ENCODE measurements around the gene KSR2. TPM values are rescaled to one million over a fixed set of nuclear protein-coding genes. Genes with fewer than 3 reads are reported as not detected.

KSR2 gene
- total RNA-seq, 2 donors from 2014 or later: 0.17 to 0.21 TPM

DNA sequence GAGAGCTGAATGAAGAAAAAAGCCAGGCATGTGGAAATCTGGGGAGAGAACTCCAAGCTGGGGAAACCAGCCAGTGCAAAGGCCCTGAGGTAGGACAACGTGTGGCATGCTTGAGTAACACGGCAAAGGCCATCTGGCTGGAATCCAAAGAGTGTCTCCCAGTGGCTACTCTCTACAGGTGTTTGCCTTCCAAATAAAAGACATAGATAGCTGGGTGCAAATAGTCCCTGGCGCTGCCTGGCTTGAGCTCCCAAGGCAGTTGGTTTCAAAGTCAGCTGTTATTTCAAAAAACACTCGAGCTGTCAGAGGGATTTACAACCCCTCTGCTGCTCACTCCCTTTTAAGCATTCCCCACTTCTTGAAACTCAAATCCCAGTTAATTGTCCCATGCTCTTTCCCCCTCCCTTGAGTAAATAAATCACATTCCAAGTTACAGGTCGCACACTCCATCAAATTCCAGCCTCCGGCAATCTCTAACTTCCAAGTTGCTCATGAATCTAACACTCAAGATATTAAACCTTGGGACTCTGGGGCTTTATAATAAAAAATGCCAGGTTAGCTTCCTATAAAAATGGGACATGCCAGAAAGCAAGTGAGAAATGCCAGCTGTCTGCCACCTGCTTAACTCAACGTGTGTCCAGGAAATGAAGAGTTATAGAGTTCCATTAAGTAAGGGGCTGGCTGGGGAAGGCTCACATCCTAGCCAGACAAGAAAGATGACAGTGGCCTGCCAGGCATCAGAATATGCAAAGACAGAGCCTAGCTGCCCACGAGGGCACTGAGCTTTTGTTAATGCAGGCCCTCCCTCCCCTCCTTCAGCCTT is 473.7 kb downstream of the KSR2 start:
- H3K27ac Mint-ChIP-seq: no peak overlapping the region
- DNase-seq (no peak), ATAC-seq (replicated peaks in 1 of 2) (no peak)
- no peaks in the 10 kb centered on the region for H3K4me1 Mint-ChIP-seq (ENCODE audit: low read depth)
- H3K27me3 Mint-ChIP-seq (ENCODE audit: low read depth): no peaks in the 10 kb centered on the region
- H3K4me3 Mint-ChIP-seq: no peak overlapping the region
- H3K9me3 Mint-ChIP-seq: no peaks in the 10 kb centered on the region
- H3K36me3 Mint-ChIP-seq (ENCODE audit: insufficient read depth in 2 of 2): no peaks in the 10 kb centered on the region

DNA sequence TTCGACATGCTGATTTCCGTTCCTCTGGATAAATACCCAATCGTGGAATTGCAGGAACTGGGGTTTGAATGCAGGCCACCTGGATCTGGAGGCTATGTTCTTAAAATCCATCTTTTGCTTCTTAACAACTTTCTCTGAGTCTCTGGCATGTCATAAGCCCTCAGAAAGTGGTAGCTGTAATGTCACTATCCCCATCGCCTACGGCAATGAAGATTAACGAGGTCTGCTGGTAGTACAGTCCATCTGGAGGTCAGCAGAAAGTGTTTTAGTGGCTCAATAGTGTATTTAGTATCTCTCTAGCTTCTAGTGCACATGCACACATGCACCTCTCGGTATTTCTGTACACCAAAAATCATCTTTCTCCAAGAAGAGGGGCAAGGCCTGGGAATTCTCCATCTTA is 477.1 kb downstream of the KSR2 start:
- no peaks in the 10 kb centered on the region for H3K36me3 Mint-ChIP-seq (ENCODE audit: insufficient read depth in 2 of 2)
- DNase-seq: no peak
- no peak for ATAC-seq (replicated peaks in 1 of 2)
- H3K27ac Mint-ChIP-seq: no peak overlapping the region
- no peaks in the 10 kb centered on the region for H3K9me3 Mint-ChIP-seq
- H3K4me1 Mint-ChIP-seq (ENCODE audit: low read depth): no peaks in the 10 kb centered on the region
- no peak overlapping the region for H3K4me3 Mint-ChIP-seq
- no peaks in the 10 kb centered on the region for H3K27me3 Mint-ChIP-seq (ENCODE audit: low read depth)

DNA sequence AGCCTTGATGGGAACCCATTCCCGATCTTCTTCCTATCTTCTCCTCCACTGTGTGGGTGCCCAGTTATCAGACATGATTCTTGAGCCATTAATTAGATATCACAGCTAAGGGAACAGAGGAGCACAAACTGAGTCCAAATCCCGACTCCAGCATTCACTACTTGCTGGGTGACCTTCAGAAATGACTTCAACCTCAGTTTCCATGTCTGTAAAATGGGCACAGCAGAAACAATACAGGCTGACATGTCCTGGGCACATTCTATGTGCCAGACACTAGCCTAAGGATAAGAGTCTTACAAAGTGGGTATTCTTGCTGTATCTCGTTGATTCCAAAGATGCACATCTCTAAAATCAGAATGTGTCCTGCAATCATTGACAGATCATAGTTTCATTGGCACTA is 478.7 kb downstream of the KSR2 start:
- DNase-seq: no peak
- Mint-ChIP-seq H3K27ac (no peak overlapping the region), H3K27me3 (ENCODE audit: low read depth) (no peaks in the 10 kb centered on the region), H3K9me3 (no peaks in the 10 kb centered on the region), H3K4me3 (no peak overlapping the region), H3K4me1 (ENCODE audit: low read depth) (no peaks in the 10 kb centered on the region), H3K36me3 (ENCODE audit: insufficient read depth in 2 of 2) (no peaks in the 10 kb centered on the region)
- no peak for ATAC-seq (replicated peaks in 1 of 2)

DNA sequence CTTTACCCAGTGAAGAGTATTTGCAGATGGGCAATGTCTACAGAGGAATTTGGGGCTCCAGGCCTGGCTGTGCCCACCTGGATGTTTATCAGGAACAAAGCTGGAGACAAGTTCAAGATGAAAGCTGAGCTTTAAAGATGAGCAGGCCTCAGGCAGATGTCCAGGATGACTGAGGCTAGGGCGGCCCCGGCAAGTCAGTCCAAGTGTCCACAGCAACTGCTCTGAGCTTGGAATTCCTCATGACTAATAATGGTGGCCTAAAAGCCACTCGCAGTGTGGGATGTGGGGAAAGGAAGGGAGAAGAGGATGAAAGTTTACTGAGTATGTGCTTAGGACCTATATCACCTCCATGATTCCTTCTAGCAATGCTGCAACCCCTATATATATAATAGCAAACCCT is 479.1 kb downstream of the KSR2 start:
- Mint-ChIP-seq H3K4me3 (no peak overlapping the region), H3K27me3 (ENCODE audit: low read depth) (no peaks in the 10 kb centered on the region), H3K9me3 (no peaks in the 10 kb centered on the region), H3K4me1 (ENCODE audit: low read depth) (no peaks in the 10 kb centered on the region), H3K36me3 (ENCODE audit: insufficient read depth in 2 of 2) (no peaks in the 10 kb centered on the region), H3K27ac (no peak overlapping the region)
- DNase-seq: no peak
- ATAC-seq (replicated peaks in 1 of 2): no peak

DNA sequence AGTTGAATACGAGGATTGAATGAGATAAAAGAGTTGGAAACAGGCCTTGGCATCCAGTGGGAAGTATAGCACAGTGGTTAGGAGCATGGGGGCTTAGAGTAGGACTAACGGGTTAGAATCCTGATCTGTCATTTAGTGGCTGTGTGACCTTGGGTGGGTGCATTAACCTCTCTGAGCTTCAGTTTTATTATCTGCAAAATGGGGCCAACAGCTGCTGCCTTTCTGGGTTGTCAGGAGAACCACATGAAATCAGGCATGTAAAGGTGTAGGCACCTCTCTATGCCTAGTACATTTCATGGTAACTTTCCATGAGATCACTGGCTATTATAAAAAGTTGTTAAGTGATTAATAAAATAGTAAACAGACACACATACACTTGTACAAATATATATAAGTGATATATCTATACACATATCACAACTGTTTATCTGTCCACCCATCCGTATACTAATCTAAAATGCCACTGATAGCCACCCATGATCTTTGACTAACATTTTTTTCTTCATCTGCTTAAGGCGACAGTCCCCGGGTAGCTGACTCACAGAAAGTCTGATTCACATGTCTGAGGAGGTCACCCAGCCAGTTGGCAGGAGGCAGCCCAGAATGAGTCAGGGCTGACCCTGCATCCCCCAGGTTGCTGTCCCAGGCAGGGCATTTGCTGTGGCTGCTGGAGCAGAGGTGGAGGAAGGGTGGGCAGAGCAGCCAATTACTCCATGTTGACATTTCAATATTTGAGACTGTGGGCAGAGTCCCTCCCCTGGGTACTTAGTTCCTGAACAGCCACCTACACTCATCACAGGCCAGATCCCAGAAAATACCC is 481.7 kb downstream of the KSR2 start:
- Mint-ChIP-seq H3K27ac (no peak overlapping the region), H3K4me1 (ENCODE audit: low read depth) (no peaks in the 10 kb centered on the region), H3K27me3 (ENCODE audit: low read depth) (no peaks in the 10 kb centered on the region), H3K4me3 (no peak overlapping the region), H3K9me3 (no peaks in the 10 kb centered on the region), H3K36me3 (ENCODE audit: insufficient read depth in 2 of 2) (no peaks in the 10 kb centered on the region)
- DNase-seq (no peak), ATAC-seq (replicated peaks in 1 of 2) (no peak)

DNA sequence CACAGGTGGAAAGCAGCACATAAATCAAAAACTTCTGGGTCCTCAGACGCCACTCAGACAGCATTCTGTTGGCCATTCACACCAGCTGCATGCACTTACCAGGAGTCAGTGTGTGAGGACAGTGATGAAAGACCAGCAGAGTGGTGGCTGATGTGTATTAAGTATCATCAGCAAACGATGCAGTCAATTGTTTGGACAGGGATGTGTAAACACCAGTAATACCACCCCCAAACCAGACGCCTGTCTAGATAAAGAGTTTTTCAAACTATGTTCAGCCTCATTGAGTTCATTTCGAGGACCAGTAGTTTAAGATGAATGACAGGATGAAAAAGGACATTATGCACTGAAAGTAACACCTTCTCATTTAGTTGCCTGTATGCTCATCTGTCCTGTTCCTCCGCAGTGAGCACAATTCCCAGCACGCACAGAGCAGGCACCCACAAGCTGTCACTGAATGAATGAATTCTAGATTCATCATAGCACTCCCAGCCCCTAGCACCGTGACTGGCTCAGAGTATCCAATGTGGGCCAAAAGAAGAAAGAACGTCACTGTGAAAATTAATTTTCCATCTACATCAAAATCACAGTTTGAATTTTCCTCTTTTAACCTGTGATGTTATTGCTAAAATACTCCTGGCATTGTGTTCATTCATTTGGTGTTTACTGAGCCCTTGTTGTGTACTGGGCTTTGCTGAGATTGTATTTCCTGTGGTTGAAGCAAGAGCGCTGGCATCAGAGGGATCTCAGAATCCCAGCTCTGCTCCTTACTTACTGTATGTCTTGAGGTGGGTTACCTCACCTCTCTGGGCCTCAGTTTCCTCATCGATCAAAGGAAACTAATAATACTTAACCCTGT is 482.6 kb downstream of the KSR2 start:
- H3K4me3 Mint-ChIP-seq: no peak overlapping the region
- ATAC-seq (replicated peaks in 1 of 2): no peak
- no peaks in the 10 kb centered on the region for H3K36me3 Mint-ChIP-seq (ENCODE audit: insufficient read depth in 2 of 2)
- no peaks in the 10 kb centered on the region for H3K9me3 Mint-ChIP-seq
- H3K27me3 Mint-ChIP-seq (ENCODE audit: low read depth): no peaks in the 10 kb centered on the region
- DNase-seq: no peak
- no peak overlapping the region for H3K27ac Mint-ChIP-seq
- H3K4me1 Mint-ChIP-seq (ENCODE audit: low read depth): no peaks in the 10 kb centered on the region

DNA sequence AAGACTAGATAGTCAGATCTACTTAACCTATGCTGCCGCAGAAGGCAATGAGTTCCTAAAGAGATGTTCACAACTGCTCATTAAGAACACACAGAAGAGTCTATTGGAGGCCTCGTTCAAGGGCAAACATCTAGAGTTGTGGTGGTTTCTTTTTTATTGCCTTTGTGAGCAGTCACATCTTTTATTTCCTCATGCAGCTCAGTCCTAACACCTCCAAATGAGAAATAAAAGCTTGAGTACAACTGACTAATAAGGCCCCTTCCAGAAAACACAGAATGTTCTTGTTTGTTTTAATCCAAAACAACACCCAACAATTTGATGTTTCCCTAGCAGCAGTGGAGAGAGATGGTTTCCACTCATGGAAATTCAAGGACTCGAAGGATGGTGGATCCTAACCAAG is 483.9 kb downstream of the KSR2 start:
- Mint-ChIP-seq H3K4me3 (no peak overlapping the region), H3K27ac (no peak overlapping the region), H3K27me3 (ENCODE audit: low read depth) (no peaks in the 10 kb centered on the region), H3K9me3 (no peaks in the 10 kb centered on the region), H3K36me3 (ENCODE audit: insufficient read depth in 2 of 2) (no peaks in the 10 kb centered on the region), H3K4me1 (ENCODE audit: low read depth) (no peaks in the 10 kb centered on the region)
- ATAC-seq (replicated peaks in 1 of 2): no peak
- DNase-seq: no peak

DNA sequence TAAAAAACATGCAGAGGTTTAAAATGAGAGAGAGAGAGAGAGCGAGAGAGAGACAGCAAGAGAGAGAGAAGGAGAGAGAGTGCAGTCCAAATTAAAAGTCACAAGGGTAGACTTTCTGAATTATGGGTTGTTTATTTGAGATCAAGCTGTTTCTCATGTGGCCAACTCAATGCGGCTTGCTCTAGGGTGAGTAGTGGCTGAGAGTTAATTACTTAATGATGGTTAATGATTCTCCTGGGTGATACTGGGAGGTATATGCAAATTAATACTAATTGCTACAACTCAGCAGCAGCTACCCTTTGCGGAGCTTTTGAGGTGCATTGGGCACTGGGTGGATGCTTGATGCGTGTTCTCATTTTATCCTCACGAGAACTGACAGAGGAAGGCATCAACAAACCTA is 485.3 kb downstream of the KSR2 start:
- no peak overlapping the region for H3K27ac Mint-ChIP-seq
- H3K4me1 Mint-ChIP-seq (ENCODE audit: low read depth): no peaks in the 10 kb centered on the region
- H3K9me3 Mint-ChIP-seq: no peaks in the 10 kb centered on the region
- no peak overlapping the region for H3K4me3 Mint-ChIP-seq
- no peak for DNase-seq
- no peaks in the 10 kb centered on the region for H3K27me3 Mint-ChIP-seq (ENCODE audit: low read depth)
- ATAC-seq (replicated peaks in 1 of 2): no peak
- no peaks in the 10 kb centered on the region for H3K36me3 Mint-ChIP-seq (ENCODE audit: insufficient read depth in 2 of 2)

DNA sequence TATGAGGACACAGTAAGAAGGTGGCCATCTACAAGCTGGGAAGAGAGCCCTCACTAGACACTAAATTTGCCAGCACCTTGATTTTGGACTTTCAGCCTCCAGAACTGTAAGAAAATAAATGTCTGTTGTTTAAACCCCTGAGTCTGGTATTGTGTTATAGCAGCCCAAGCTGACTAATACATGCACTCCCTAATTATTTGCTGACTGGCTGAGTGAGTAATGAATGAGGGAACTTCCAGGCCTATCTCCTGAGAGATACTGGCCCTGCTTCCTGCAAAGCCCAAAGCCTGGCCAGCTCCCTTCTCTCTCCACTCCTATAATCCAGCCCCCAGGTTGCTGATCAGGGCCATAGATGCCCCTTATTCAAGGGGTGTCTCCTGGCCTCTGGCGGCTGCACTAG is 487.3 kb downstream of the KSR2 start:
- H3K27me3 Mint-ChIP-seq (ENCODE audit: low read depth): no peaks in the 10 kb centered on the region
- no peak overlapping the region for H3K4me3 Mint-ChIP-seq
- DNase-seq (no peak), ATAC-seq (replicated peaks in 1 of 2) (no peak)
- H3K27ac Mint-ChIP-seq: no peak overlapping the region
- H3K4me1 Mint-ChIP-seq (ENCODE audit: low read depth): no peaks in the 10 kb centered on the region
- H3K9me3 Mint-ChIP-seq: no peaks in the 10 kb centered on the region
- no peaks in the 10 kb centered on the region for H3K36me3 Mint-ChIP-seq (ENCODE audit: insufficient read depth in 2 of 2)

DNA sequence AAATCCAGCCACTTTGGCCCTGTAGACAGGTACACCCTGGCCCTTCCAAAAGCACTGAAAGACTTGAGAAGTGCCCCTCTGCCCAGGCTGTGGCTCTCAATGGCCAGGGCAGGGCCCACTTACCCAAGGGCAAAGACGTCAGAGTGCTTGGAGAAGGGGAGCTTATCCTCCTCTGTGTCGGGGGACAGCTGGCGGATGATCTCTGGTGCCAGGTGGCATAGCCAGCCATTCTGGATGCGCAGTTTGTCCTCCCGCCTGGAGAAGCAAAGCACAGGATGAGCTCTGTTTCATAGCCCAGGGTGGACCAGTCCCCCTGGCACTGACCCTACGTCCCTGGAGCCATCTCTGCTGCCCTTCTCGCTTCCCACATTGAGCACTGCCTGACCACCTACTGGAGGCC is 492.4 kb downstream of the KSR2 start:
- no peak for ATAC-seq (replicated peaks in 1 of 2)

DNA sequence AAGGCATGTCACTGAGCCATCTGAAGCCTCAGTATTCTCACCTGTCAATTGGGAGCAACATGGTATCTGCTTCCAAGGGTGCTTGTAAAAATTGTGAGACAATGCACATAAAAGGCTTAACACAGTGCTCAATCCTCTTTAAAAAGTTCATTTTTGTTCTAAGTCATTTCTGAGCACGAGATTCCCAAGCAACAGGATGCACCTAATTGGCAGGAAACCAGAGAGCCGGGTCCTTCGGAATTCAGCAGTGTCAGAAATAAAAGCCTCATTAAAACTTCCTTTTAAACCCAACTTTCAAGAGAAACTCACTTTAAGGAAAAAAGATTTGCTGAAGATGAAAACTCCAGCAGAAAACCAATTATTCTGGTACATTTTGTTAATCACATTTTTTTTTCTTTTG is 494.9 kb downstream of the KSR2 start:
- ATAC-seq (replicated peaks in 1 of 2) (no peak), DNase-seq (no peak)
- Mint-ChIP-seq H3K4me3 (no peak overlapping the region), H3K4me1 (ENCODE audit: low read depth) (no peaks in the 10 kb centered on the region), H3K27ac (no peak overlapping the region), H3K9me3 (peaks cover 4% of the 10 kb centered on the region in 2 donors), H3K36me3 (ENCODE audit: insufficient read depth in 2 of 2) (peaks cover 0 to 3% of the 10 kb centered on the region in 2 donors), H3K27me3 (ENCODE audit: low read depth) (peaks cover 7% of the 10 kb centered on the region)

More for the DNA sequence above, 492.4 kb downstream of the KSR2 start:
- Mint-ChIP-seq H3K4me1 (ENCODE audit: low read depth) (no peaks in the 10 kb centered on the region), H3K4me3 (no peak overlapping the region), H3K36me3 (ENCODE audit: insufficient read depth in 2 of 2) (no peaks in the 10 kb centered on the region), H3K27me3 (ENCODE audit: low read depth) (peaks cover 7% of the 10 kb centered on the region), H3K27ac (no peak overlapping the region), H3K9me3 (no peaks in the 10 kb centered on the region)
- no peak for DNase-seq

DNA sequence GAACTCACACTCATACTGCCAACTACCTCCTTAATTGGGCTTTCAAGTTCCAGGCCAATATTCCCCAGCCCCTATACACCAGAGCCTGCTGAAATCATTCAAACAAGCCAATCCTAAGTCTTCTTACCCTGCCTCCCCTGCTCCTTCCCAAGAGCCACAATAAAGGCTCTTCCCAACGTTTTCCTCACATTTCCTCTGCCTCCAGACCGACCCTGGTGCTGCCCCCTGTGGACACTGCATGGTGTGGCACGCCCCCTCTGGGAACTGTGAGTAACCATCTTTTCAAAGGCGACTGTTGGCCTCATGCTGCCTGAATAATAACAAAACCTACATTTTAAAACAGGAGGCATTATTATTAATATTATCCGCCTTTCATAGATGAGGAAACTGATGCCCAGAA is 495.8 kb downstream of the KSR2 start:
- Mint-ChIP-seq H3K9me3 (peaks cover 4% of the 10 kb centered on the region in 2 donors), H3K36me3 (ENCODE audit: insufficient read depth in 2 of 2) (peaks cover 0 to 3% of the 10 kb centered on the region in 2 donors), H3K27me3 (ENCODE audit: low read depth) (peaks cover 7% of the 10 kb centered on the region), H3K4me1 (ENCODE audit: low read depth) (no peaks in the 10 kb centered on the region), H3K27ac (no peak overlapping the region), H3K4me3 (no peak overlapping the region)
- DNase-seq (no peak), ATAC-seq (replicated peaks in 1 of 2) (no peak)

DNA sequence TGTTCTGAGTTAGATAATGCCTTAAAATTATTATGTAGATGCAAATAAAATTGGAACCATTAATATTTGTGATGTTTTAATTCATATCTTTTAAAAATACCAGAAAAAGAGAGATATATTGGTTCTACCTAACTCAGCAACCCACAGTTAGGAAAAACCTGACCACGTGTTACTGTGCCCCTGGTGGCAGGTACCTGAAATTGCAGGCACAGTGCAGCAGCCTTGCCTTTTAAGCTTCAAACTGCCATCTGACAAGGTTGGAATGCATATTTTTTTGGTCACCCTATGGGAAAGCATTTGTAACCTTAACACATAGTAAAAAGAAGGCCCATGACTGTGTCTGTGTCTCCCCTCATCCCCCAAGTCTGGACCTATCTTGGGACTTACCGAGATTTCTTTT is 498.0 kb downstream of the KSR2 start:
- Mint-ChIP-seq H3K36me3 (ENCODE audit: insufficient read depth in 2 of 2) (peaks cover 0 to 3% of the 10 kb centered on the region in 2 donors), H3K4me1 (ENCODE audit: low read depth) (no peaks in the 10 kb centered on the region), H3K9me3 (peaks cover 4% of the 10 kb centered on the region in 2 donors), H3K27ac (no peak overlapping the region), H3K27me3 (ENCODE audit: low read depth) (peaks cover 7% of the 10 kb centered on the region), H3K4me3 (no peak overlapping the region)
- DNase-seq (no peak), ATAC-seq (replicated peaks in 1 of 2) (no peak)
